ENCODE measurements around the gene CLEC2L.

Gene CLEC2L

GRCh38 chr7:139588632-139589031 is 65.1 kb downstream of the CLEC2L start:
- CTCF ChIA-PET: interaction anchor here (1.4 to 15.7 kb wide), 4 partner anchors 14 to 417 kb away, joined by 5 to 141 read pairs (median 11); no protein-coding TSS in a partner anchor
- POLR2A ChIA-PET: interaction anchor here (0.6 to 0.9 kb wide), 2 partner anchors 156 to 418 kb away, joined by 3 read pairs; no protein-coding TSS in a partner anchor

GRCh38 chr7:139589474-139589873 is 66.0 kb downstream of the CLEC2L start:
- DNase-seq (ENCODE audit: low read depth, low spot score): no peak
- TF ChIP-seq CTCF (IDR thresholded peaks at IDR 0.05; ENCODE audit: insufficient read depth, low read length, missing control alignments): no peak
- H3K4me3 ChIP-seq (ENCODE audit: low read depth, low read length): no peak overlapping the region
- ChIA-PET POLR2A (no interaction called here), CTCF (interaction anchor here (1.0 to 15.7 kb wide), 7 partner anchors 8 to 417 kb away, joined by 4 to 141 read pairs (median 6); no protein-coding TSS in a partner anchor)

More at GRCh38 chr7:139588632-139589031, 65.1 kb downstream of the CLEC2L start:
- no peak for TF ChIP-seq CTCF (IDR thresholded peaks at IDR 0.05; ENCODE audit: insufficient read depth, low read length, missing control alignments)
- peak; percentile 9 for DNase-seq (ENCODE audit: low read depth, low spot score)
- no peak overlapping the region for H3K4me3 ChIP-seq (ENCODE audit: low read depth, low read length)

- POLR2A ChIA-PET: no interaction called here
Measured at GRCh38 chr7:139591550-139592195, 68.2 kb downstream of the CLEC2L start.

GRCh38 chr7:139592801-139593461 is 69.4 kb downstream of the CLEC2L start:
- TF ChIP-seq CTCF (IDR thresholded peaks at IDR 0.05; ENCODE audit: insufficient read depth, low read length, missing control alignments): no peak
- no peak overlapping the region for H3K4me3 ChIP-seq (ENCODE audit: low read depth, low read length)
- POLR2A ChIA-PET: no interaction called here
- CTCF ChIA-PET: interaction anchor here (1.0 to 15.7 kb wide), 7 partner anchors 9 to 411 kb away, joined by 3 to 141 read pairs (median 6); no protein-coding TSS in a partner anchor
- no peak for DNase-seq (ENCODE audit: low read depth, low spot score)

More at GRCh38 chr7:139591550-139592195, 68.2 kb downstream of the CLEC2L start:
- CTCF ChIA-PET: interaction anchor here (1.7 to 15.7 kb wide), 4 partner anchors 11 to 411 kb away, joined by 4 to 141 read pairs (median 10); no protein-coding TSS in a partner anchor
- DNase-seq (ENCODE audit: low read depth, low spot score): no peak
- no peak overlapping the region for H3K4me3 ChIP-seq (ENCODE audit: low read depth, low read length)
- no peak for TF ChIP-seq CTCF (IDR thresholded peaks at IDR 0.05; ENCODE audit: insufficient read depth, low read length, missing control alignments)

- CTCF ChIA-PET: interaction anchor here (1.0 to 15.7 kb wide), 7 partner anchors 8 to 413 kb away, joined by 3 to 141 read pairs (median 5); no protein-coding TSS in a partner anchor
- no peak for DNase-seq (ENCODE audit: low read depth, low spot score)
- POLR2A ChIA-PET: no interaction called here
- H3K4me3 ChIP-seq (ENCODE audit: low read depth, low read length): no peak overlapping the region
- TF ChIP-seq CTCF (IDR thresholded peaks at IDR 0.05; ENCODE audit: insufficient read depth, low read length, missing control alignments): no peak
Measured at GRCh38 chr7:139594090-139594489, 70.6 kb downstream of the CLEC2L start.
